HG03575 (cell line): ENCODE results near the gene TPMT.
"Not testable (repeated sequence)": the region's sequence is repeated elsewhere in the genome, so short reads cannot be mapped to it uniquely, and the experiment has no call there.

ENCODE experiments used
- ATAC-seq: cut with Tn5 transposase; IDR thresholded peaks from one replicate; pipeline ENCODE4 v1.9.1; 2021; ENCODE audit not compliant: unreplicated experiment, insufficient number of reproducible peaks, low FRiP score; ENCODE audit errors: extremely low read depth

TPMT gene

GRCh38 chr6:18161431-18161830, 6.6 kb upstream of the TPMT start:
- no peak for ATAC-seq

- ATAC-seq = no peak
These were observed 6.0 kb upstream of the TPMT start for GRCh38 chr6:18160911-18161310.

DNA sequence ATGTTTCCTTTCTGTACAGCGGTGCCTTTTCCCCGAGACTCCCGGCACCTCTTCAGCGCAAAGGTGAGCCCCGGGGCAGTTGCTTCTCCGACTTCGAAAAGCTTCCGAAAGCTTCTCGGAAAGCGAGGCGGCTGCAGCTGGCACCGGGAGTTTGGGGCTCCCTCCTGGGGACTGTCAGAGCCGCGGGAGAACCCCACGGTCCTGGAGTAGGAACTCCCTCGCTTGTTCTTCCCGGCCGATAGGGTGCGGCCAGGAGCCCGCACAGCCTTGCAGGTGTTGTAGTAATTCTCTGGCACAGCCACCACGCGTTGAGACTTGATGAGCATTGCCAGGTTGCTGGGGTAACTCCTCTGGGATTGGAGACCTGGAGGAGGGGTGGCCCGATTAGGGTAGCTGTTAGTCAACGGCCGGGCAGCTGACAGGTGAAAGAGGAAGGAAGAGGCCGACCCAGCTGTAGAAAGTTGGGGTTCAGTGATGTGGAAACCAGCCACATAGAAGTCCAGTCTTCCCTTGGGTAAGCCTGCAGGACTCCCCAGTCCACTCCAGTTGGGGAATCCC, 1.1 kb upstream of the TPMT start:
- peak; percentile 21 for ATAC-seq

DNA sequence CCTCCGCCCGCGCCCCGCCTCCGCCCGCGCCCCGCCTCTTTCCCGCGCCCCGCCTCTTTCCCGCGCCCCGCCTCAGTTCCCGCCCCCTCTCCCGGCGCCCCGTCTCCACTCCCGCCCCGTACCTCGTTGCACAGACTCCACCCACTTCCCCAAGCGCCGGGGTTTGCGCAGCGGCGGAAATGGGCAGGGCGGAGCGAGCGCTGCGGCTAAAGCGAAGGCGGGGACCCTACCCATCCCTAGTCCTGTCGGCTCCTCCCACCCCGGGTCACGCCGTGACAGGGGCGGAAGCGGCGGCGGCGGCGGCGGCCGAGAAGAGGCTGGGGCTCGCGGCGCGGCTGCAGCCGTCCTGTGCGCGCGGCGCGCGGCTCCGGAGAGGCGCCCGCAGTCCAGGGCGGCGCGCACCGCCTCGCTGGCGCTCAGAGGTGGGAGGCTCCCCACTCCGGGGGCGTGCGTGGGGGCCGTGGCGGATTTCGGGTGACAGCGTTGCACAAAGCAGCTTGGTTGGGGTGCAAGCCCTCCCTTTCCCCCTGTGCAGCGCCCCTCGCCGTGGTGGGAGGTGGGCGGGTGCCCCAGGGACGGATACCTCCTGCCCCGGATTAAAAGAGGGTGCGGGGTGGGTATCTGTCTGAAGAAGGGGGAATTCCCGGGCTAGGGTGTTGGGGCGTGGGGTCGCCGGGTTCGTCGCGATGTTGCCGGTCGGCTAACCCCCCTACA, 430 bp upstream of the TPMT start, which contains the start of gene KDM1B:
Gene KDM1B, plus strand, starts transcription at position 273 of the 714 bp plus-strand sequence. CDS start 4,474 bp downstream, outside the sequence.
- peak; percentile 56 for ATAC-seq

DNA sequence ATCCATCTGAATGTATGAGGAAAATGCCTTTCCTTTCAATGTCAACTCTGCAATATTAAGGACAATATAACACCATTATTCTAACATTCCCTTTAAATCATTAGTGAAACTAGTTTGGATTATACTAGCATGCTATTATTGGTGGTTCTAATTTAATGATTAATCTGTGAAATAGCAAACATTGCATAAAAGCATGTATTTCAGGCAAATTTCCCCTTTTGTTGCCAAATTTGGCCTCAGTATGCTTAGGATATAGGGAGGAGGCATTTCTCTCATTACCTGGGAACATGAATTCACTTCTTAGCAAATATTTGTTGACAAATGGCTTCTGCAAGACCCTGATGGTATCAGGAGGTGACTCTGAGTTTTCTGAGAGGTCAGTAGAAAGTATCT, 1.6 kb downstream of the TPMT start:
- no peak for ATAC-seq

- ATAC-seq = no peak
These were observed 3.1 kb downstream of the TPMT start for GRCh38 chr6:18151801-18152200.

DNA sequence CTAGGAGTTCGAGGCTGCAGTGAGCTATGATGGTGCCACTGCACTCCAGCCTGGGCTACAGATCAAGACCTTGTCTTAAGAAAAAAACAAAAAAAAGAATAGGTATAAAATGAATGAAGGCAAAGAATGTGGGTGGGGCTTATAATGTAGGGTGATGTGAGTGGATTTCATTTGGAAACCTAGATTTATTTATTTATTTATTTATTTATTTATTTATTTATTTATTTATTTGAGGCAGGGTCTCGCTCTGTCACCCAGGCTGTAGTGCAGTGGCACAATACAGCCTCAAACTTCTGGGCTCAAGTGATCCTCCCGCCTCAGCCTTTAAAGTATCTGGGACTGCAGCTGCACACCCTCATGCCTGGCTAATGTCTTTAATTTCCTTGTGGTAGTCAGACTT, 3.5 kb downstream of the TPMT start:
- not testable (repeated sequence) for ATAC-seq

- no peak for ATAC-seq
These were observed 6.4 kb downstream of the TPMT start for GRCh38 chr6:18148304-18149025.

DNA sequence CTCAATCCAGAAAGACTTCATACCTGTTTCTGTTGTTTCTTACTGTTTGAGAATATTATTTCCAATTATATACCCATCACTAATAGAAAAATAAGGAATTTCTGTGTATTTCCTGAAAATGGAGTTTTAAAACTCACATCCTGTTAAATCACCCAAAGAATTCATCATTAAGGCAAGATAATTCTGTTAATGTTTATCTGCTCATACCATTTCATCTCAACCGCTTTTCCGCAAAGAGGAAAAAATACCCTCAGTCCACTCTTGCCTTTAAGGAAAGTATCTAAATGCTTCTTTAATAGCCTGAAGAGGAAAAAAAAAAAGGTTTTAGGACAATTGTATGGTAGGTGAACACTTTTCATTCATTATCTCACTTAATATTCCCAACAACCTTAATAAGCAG, 7.3 kb downstream of the TPMT start:
- no peak for ATAC-seq

GRCh38 chr6:18147160-18147559, 7.7 kb downstream of the TPMT start:
- no peak for ATAC-seq

DNA sequence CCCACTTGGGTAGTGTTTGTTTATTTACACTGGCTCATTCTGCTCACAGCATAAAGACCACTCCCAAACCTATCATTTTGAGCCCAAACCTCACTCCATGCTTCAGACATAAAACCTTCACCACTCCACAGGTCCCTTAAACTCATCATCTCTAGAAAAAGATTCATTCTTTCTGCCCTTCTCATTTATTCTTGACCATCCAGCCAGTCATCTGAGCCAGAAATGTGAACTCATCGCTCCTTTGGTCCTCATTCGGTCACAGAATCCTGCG, 12.4 kb downstream of the TPMT start:
- ATAC-seq = no peak

DNA sequence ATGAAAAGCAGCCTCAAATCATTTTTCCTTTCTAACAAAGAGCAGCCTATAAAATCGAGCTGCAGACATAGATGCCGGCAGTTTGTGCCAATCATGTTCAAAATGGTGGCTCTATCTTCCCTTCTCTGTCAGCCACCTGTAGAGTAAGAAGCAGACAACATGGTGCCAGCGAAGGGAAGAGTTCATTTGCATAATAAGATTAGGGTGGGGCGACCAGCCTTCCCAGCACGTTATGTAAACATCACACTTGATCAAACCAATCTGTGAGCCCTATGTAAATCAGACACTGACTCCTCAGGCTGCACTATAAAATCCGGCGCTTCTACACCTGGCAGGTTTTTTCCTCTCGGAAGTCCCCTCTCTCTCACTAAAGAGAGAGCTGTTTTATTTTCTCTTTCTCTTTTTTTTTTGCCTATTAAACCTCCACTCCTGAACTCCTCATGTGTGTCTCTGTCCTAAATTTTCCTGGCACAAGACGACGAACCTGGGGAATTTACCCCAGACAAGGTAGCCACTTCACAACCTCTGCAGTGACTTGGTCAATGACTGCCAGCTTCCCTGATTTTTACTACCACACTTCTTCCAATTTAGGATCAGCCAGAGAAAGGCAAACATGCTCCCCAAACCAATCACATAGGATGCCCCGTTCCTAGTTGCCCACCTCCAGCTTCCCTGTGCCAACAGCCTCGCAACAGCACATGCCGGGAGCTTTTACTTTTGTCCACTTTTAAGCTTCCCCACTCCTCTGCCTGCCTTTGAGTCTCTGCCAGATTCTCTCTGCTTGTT, 12.9 kb downstream of the TPMT start:
- no peak for ATAC-seq

GRCh38 chr6:18139935-18140621, 14.8 kb downstream of the TPMT start:
- no peak for ATAC-seq

DNA sequence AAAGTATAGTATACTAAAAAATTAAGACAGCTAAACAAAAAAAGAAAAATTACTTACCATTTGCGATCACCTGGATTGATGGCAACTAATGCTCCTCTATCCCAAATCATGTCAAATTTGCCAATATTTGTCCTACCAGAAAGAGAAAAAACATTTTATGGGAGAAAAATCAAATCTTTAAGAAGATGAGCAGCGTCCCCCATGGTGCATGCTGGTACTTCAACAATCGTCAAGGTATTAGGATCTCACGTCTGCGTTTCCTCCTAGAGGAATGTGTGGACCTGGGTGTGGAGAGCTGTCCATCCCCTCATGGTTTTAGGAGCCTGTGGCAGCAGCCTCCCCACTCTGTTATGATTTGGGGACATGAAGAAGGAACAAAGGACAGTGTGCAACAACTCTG, 16.0 kb downstream of the TPMT start:
- ATAC-seq = no peak

- ATAC-seq = no peak
These were observed 18.6 kb downstream of the TPMT start for GRCh38 chr6:18136260-18136659.

DNA sequence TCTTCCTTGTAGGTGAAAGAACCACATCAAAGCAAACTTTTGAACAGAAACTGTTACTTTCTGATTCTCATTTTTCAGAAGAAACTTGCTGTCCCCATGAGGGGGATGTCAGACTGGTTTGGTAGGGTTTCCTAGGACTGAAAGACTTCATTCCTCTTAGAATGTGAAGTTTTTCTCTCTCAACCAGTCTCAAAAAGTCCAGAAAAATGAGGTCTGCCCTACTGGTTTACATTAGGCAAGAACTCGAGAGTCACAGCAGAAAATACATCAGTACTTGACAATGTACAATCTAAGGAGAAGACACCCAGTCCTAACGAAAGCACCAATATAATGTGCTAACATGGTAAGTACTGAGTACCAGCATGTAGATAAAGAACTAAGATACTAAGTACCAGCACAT, 19.7 kb downstream of the TPMT start:
- no peak for ATAC-seq

- ATAC-seq = no peak
These were observed 22.5 kb downstream of the TPMT start for GRCh38 chr6:18132346-18132745.

DNA sequence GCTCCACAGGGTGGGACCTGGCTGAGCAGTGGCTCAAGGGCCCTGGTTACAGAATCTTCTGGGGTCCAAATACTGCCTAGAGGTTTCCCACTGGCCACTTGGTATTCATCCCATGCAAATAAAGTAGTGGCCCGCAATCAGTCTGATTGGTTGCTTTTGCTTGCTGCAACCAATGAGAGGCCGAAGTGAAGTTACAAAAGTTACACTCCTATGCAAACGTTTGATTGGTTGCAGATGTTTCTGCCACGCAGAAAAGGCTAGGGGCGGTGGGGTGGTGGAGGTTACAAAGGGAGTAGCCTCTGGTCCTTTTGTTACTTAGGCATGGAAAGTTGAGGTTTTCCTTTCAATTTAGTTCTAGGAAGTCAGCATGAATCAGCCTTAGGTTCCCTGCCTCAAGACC, 28.8 kb downstream of the TPMT start:
- no peak for ATAC-seq
